NB4 (cell line): ENCODE data around the gene USP20.

Source experiments
- CTCF ChIP-seq: IDR thresholded peaks from one replicate; pipeline ENCODE4 v1.5.1; 2012; ENCODE audit warnings: low read depth, low read length
- MAX ChIP-seq: IDR thresholded peaks from 2 replicates; pipeline ENCODE4 v1.6.1; 2011; ENCODE audit warnings: low read depth, low read length
- MYC ChIP-seq: IDR thresholded peaks from 2 replicates; pipeline ENCODE4 v1.6.1; 2011; ENCODE audit warnings: low read depth, low read length
- POLR2A ChIP-seq: IDR thresholded peaks from 2 replicates; pipeline ENCODE4 v1.6.1; 2011; ENCODE audit warnings: mild to moderate bottlenecking; ENCODE audit not compliant: insufficient read length; ENCODE audit errors: extremely low read depth

GRCh38 chr9:129806061-129806460, 29.2 kb upstream of the USP20 start:
- TF ChIP-seq CTCF = no peak
- TF ChIP-seq POLR2A = no peak
- no peak for TF ChIP-seq MYC
- TF ChIP-seq MAX = no peak
